ENCODE data around the gene SPATA6L. TPM values are rescaled to one million over a fixed set of nuclear protein-coding genes. Genes with fewer than 3 reads are reported as not detected.

The SPATA6L gene
- total and polyA plus RNA-seq, 2 of the 4 experiments (the other 2 are of a cell fraction): 0.18 to 0.84 TPM

- H4K91ac ChIP-seq (ENCODE audit: insufficient read depth, low read depth, low read length): no peak overlapping the region
- no peak overlapping the region for H4K8ac ChIP-seq (ENCODE audit: low read depth in 2 of 2, low read length in 2 of 2)
- no peak overlapping the region for H2AK5ac ChIP-seq (ENCODE audit: low read depth, low read length)
- H2AFZ ChIP-seq (replicated peaks; ENCODE audit: low read length, poor library complexity): no peak overlapping the region
- no peak overlapping the region for H2BK5ac ChIP-seq (ENCODE audit: low read depth, low read length, poor library complexity, severe bottlenecking)
- H3K14ac ChIP-seq (replicated peaks; ENCODE audit: low read depth, low read length): no peak overlapping the region
- no peak overlapping the region for H3K4me2 ChIP-seq (ENCODE audit: low read depth, low read length)
- H3K36me3 ChIP-seq (ENCODE audit: control insufficient read depth, insufficient read depth, low read length): no peaks in the 10 kb centered on the region
- H2BK15ac ChIP-seq (ENCODE audit: low read depth, low read length): no peak overlapping the region
- ChIA-PET CTCF (no interaction called here), POLR2A (ENCODE audit: unreplicated experiment) (no interaction called here)
- H3K9me3 ChIP-seq (ENCODE audit: control insufficient read depth, insufficient read depth, low read length): no peaks in the 10 kb centered on the region
- H3K56ac ChIP-seq (ENCODE audit: extremely low read depth, insufficient read depth, low read length): no peak overlapping the region
- no peak overlapping the region for H2BK120ac ChIP-seq (ENCODE audit: low read depth, low read length)
- DNase-seq (no peak), ATAC-seq (ENCODE audit: low read depth) (no peak)
- H3K4ac ChIP-seq (ENCODE audit: low read depth, low read length): no peak overlapping the region
- H3K4me1 ChIP-seq (ENCODE audit: control insufficient read depth, insufficient read depth, low read length): no peaks in the 10 kb centered on the region
- no peaks in the 10 kb centered on the region for H3K9me1 ChIP-seq (ENCODE audit: insufficient read depth, low read length)
- H3K18ac ChIP-seq (ENCODE audit: low read depth, low read length): no peak overlapping the region
- WGBS, 2 experiments (ENCODE audit: extremely low coverage in 2 of 2, insufficient read length in 1 of 2): no CpG with 5 or more reads among the region's 3 CpGs
- no peak overlapping the region for H3K9ac ChIP-seq (ENCODE audit: low read depth, low read length)
- H3K4me3 ChIP-seq (ENCODE audit: insufficient read depth, low read depth, low read length): no peak overlapping the region
- intact Hi-C loops (cut with micrococcal nuclease) (loop anchor here (10.0 kb wide), 1 partner anchor 64 kb away; no protein-coding TSS in a partner anchor), in situ Hi-C loops (cut with MboI; ENCODE audit: low sequenced_read_pairs) (no loop called here), dilution Hi-C loops (cut with HindIII; ENCODE audit: low sequenced_read_pairs, unreplicated experiment) (no loop called here)
- TF ChIP-seq MXI1 (IDR thresholded peaks at IDR 0.05; ENCODE audit: borderline replicate concordance, low read depth, low read length) (no peak), RCOR1 (IDR thresholded peaks at IDR 0.05; ENCODE audit: insufficient replicate concordance, low read length) (no peak), SMC3 (IDR thresholded peaks at IDR 0.05; ENCODE audit: low read depth, low read length) (no peak), RAD21 (IDR thresholded peaks at IDR 0.05; ENCODE audit: low read length) (no peak), BHLHE40 (IDR thresholded peaks at IDR 0.05; ENCODE audit: low read depth, low read length) (no peak), CEBPB (IDR thresholded peaks at IDR 0.05; ENCODE audit: low read depth, low read length) (no peak), MAZ (IDR thresholded peaks at IDR 0.05; ENCODE audit: borderline replicate concordance, low read depth, low read length) (no peak), POLR2A (IDR thresholded peaks at IDR 0.05; ENCODE audit: low read depth, low read length) (no peak), MAFK (IDR thresholded peaks at IDR 0.05; ENCODE audit: low read depth, low read length) (no peak), RFX5 (IDR thresholded peaks at IDR 0.05; ENCODE audit: low read depth, low read length) (no peak), USF2 (IDR thresholded peaks at IDR 0.05; ENCODE audit: low read depth, low read length) (no peak)
- BruUV-seq (replicated peaks): no TSS peak
- no peak overlapping the region for H3K23ac ChIP-seq (ENCODE audit: low read depth, low read length)
- no peaks in the 10 kb centered on the region; the same call in 1 of the 2 replicates for H3K27me3 ChIP-seq (ENCODE audit: control insufficient read depth, insufficient read depth, low read length)
- no peak overlapping the region for H2BK20ac ChIP-seq (ENCODE audit: low read depth, low read length)
- no peak overlapping the region for H3K27ac ChIP-seq (ENCODE audit: insufficient read depth, low read length)
- H2AK9ac ChIP-seq (replicated peaks; ENCODE audit: low read depth, low read length, poor library complexity): no peak overlapping the region
- H3K79me1 ChIP-seq (ENCODE audit: low read depth in 1 of 2, low read length in 2 of 2): no peaks in the 10 kb centered on the region
- H4K20me1 ChIP-seq (ENCODE audit: insufficient read depth, low read length): no peaks in the 10 kb centered on the region
- no peak overlapping the region for H4K5ac ChIP-seq (ENCODE audit: low read depth, low read length)
Observed at GRCh38 chr9:4638968-4639367, 27.3 kb downstream of the SPATA6L start.
